H1 (cell line): Measurements from ENCODE around the gene MATN4. TPM values are rescaled to one million over a fixed set of nuclear protein-coding genes. Genes with fewer than 3 reads are reported as not detected.

Experiments
- CTCF ChIA-PET: fragments of 300-600 bp; sonication (Branson Sonifier 250); formaldehyde crosslinking; loops from one replicate; lab custom pipeline; 2021; ENCODE audit not compliant: partially characterized antibody; lab: Charles Lee
- POLR2A ChIA-PET: fragments of 300-600 bp; sonication (Branson Sonifier 250); formaldehyde crosslinking; loops from one replicate; lab custom pipeline; 2021; ENCODE audit warnings: inconsistent platforms; ENCODE audit not compliant: partially characterized antibody; lab: Charles Lee
- DNase-seq, 2 experiments: peaks; one replicate each; pipeline versions ENCODE4 v3.0.0 to v3.0.0-alpha.2; 2010 to 2022; ENCODE audit warnings: low spot score in 2 of 2, low read depth in 1 of 2, mixed read lengths in 1 of 2
- FAIRE-seq: peaks from 2 replicates; lab custom pipeline; 2011; peaks lifted over from hg19 to GRCh38; lab: Jason Lieb, UNC
- H2AFZ ChIP-seq: 2 replicates; pipeline ENCODE4 v1.8.1; 2012; ENCODE audit warnings: low read length, inconsistent platforms
- H2AK5ac ChIP-seq: 2 replicates; pipeline ENCODE4 v1.6.1; 2013; ENCODE audit warnings: low read depth, low read length
- H2BK120ac ChIP-seq: replicated peaks from 2 replicates; pipeline ENCODE3; 2013; ENCODE audit warnings: low read depth, low read length, inconsistent platforms
- H2BK12ac ChIP-seq: 2 replicates; pipeline ENCODE4 v1.6.1; 2013; ENCODE audit warnings: low read depth, low read length
- H2BK15ac ChIP-seq: 2 replicates; pipeline ENCODE4 v1.6.1; 2013; ENCODE audit warnings: low read length
- H2BK20ac ChIP-seq: 2 replicates; pipeline ENCODE4 v1.6.1; 2013; ENCODE audit warnings: low read length
- H2BK5ac ChIP-seq: 2 replicates; pipeline ENCODE4 v1.6.1; 2013; ENCODE audit warnings: low read depth, low read length
- H3K14ac ChIP-seq: 2 replicates; pipeline ENCODE4 v1.6.1; 2013; ENCODE audit warnings: inconsistent platforms; ENCODE audit not compliant: insufficient read length
- H3K18ac ChIP-seq: 2 replicates; pipeline ENCODE4 v1.6.1; 2013; ENCODE audit warnings: low read length; ENCODE audit errors: extremely low read depth
- H3K23ac ChIP-seq: 2 replicates; pipeline ENCODE4 v1.6.1; 2013; ENCODE audit warnings: inconsistent platforms; ENCODE audit not compliant: insufficient read length
- H3K23me2 ChIP-seq: 2 replicates; pipeline ENCODE4 v1.6.1; 2013; ENCODE audit warnings: low read depth, low read length
- H3K27ac ChIP-seq: 2 replicates; pipeline ENCODE4 v1.6.1; 2011; ENCODE audit warnings: low read depth, low read length, inconsistent platforms
- H3K27me3 ChIP-seq, 4 experiments: replicated peaks in 1 of 4; 1 replicate in 1 of 4; 2 replicates in 3 of 4; pipeline versions ENCODE4 v1.6.1 to v1.8.1; 2011 to 2013; ENCODE audit warnings: low read length in 3 of 4, mild to moderate bottlenecking in 3 of 4, inconsistent platforms in 2 of 4, mixed read lengths in 2 of 4, moderate library complexity in 1 of 4; ENCODE audit not compliant: control insufficient read depth in 3 of 4, insufficient read depth in 3 of 4; ENCODE audit errors: extremely low read depth in 1 of 4
- H3K36me3 ChIP-seq, 4 experiments: 2 replicates each; pipeline versions ENCODE4 v1.6.1 to v1.8.1; 2011 to 2013; ENCODE audit warnings: mild to moderate bottlenecking in 4 of 4, low read length in 3 of 4, moderate library complexity in 2 of 4, control low read depth in 1 of 4, inconsistent platforms in 1 of 4; ENCODE audit not compliant: insufficient read depth in 4 of 4, control insufficient read depth in 2 of 4
- H3K4ac ChIP-seq: replicated peaks from 2 replicates; pipeline ENCODE3; 2013; ENCODE audit warnings: low read length, low read depth, mixed read lengths, inconsistent platforms; ENCODE audit not compliant: insufficient read length
- H3K4me1 ChIP-seq, 4 experiments: replicated peaks in 1 of 4; 1 replicate in 1 of 4; 2 replicates in 3 of 4; pipeline versions ENCODE4 v1.6.1 to v1.8.1; 2011 to 2013; ENCODE audit warnings: low read length in 3 of 4, inconsistent platforms in 2 of 4, mixed read lengths in 1 of 4; ENCODE audit not compliant: insufficient read depth in 4 of 4, control insufficient read depth in 3 of 4
- H3K4me2 ChIP-seq, 2 experiments: 2 replicates each; pipeline versions ENCODE4 v1.6.1 to v1.8.1; 2011 to 2013; ENCODE audit warnings: low read depth in 2 of 2, low read length in 2 of 2, control low read depth in 1 of 2, inconsistent platforms in 1 of 2, mild to moderate bottlenecking in 1 of 2; ENCODE audit not compliant: insufficient read depth in 1 of 2
- H3K4me3 ChIP-seq, 4 experiments: fragments of 200-600, 300-600 bp in 1 of 4; sonication (generic), shearing (Covaris generic), sonication (Bioruptor Twin) in 1 of 4; 2 replicates each; pipeline versions ENCODE4 v1.5.1 to v1.8.1; 2011 to 2016; ENCODE audit warnings: low read length in 4 of 4, low read depth in 3 of 4, control low read depth in 2 of 4, inconsistent platforms in 2 of 4, mild to moderate bottlenecking in 2 of 4, mixed read lengths in 1 of 4, moderate library complexity in 1 of 4; ENCODE audit not compliant: insufficient read depth in 2 of 4; ENCODE audit errors: extremely low read depth in 1 of 4
- H3K56ac ChIP-seq: replicated peaks from 2 replicates; pipeline ENCODE3; 2013; ENCODE audit warnings: low read depth, mild to moderate bottlenecking, mixed read lengths, low read length, inconsistent platforms; ENCODE audit not compliant: insufficient read length
- H3K79me1 ChIP-seq: 2 replicates; pipeline ENCODE4 v1.6.1; 2013; ENCODE audit warnings: low read depth, low read length, control low read depth
- H3K79me2 ChIP-seq, 2 experiments: 2 replicates each; pipeline versions ENCODE4 v1.6.1 to v1.8.1; 2012 to 2013; ENCODE audit warnings: low read length in 2 of 2, mild to moderate bottlenecking in 2 of 2, inconsistent platforms in 1 of 2; ENCODE audit not compliant: insufficient read depth in 2 of 2, control insufficient read depth in 1 of 2
- H3K9ac ChIP-seq, 4 experiments: replicated peaks in 1 of 4; 1 replicate in 1 of 4; 2 replicates in 3 of 4; pipeline versions ENCODE4 v1.6.1 to v1.8.1; 2011 to 2013; ENCODE audit warnings: low read depth in 3 of 4, low read length in 3 of 4, control low read depth in 2 of 4, mild to moderate bottlenecking in 2 of 4, moderate library complexity in 2 of 4, inconsistent platforms in 1 of 4; ENCODE audit errors: extremely low read depth in 1 of 4
- H3K9me3 ChIP-seq, 2 experiments: 2 replicates each; pipeline versions ENCODE4 v1.6.1 to v1.8.1; 2012 to 2013; ENCODE audit warnings: mild to moderate bottlenecking in 2 of 2, moderate library complexity in 2 of 2, control low read depth in 1 of 2, inconsistent platforms in 1 of 2, low read depth in 1 of 2, low read length in 1 of 2, mixed read lengths in 1 of 2; ENCODE audit not compliant: insufficient read depth in 2 of 2
- H4K20me1 ChIP-seq, 2 experiments: replicated peaks in 1 of 2; 2 replicates each; pipeline versions ENCODE3 to v1.8.1; 2011 to 2013; ENCODE audit warnings: inconsistent platforms in 2 of 2, low read length in 2 of 2, mild to moderate bottlenecking in 1 of 2; ENCODE audit not compliant: insufficient read depth in 2 of 2, control insufficient read depth in 1 of 2
- H4K5ac ChIP-seq: 2 replicates; pipeline ENCODE4 v1.6.1; 2013; ENCODE audit warnings: low read length, low read depth, mixed read lengths, inconsistent platforms; ENCODE audit not compliant: insufficient read length
- H4K8ac ChIP-seq: 2 replicates; pipeline ENCODE4 v1.8.0; 2013; ENCODE audit warnings: mild to moderate bottlenecking, moderate library complexity, low read length, inconsistent platforms; ENCODE audit not compliant: insufficient read depth; ENCODE audit errors: extremely low read depth
- H4K91ac ChIP-seq: replicated peaks from 2 replicates; pipeline ENCODE3; 2013; ENCODE audit warnings: low read length, mixed read lengths, inconsistent platforms; ENCODE audit not compliant: insufficient read length
- CTBP2 ChIP-seq: IDR thresholded peaks from 2 replicates; pipeline ENCODE4 v1.7.0; 2011; ENCODE audit warnings: borderline replicate concordance, mild to moderate bottlenecking, moderate library complexity, mixed read lengths, low read length; ENCODE audit not compliant: insufficient read depth, insufficient read length
- SAP30 ChIP-seq: fragments of 300-600 bp; sonication (generic); IDR thresholded peaks from 2 replicates; pipeline ENCODE4 v1.7.1; 2012; ENCODE audit warnings: low read length, moderate library complexity, mild to moderate bottlenecking, inconsistent platforms; ENCODE audit not compliant: insufficient read depth, insufficient replicate concordance
- SP2 ChIP-seq: IDR thresholded peaks from 2 replicates; pipeline ENCODE4 v1.6.1; 2012; ENCODE audit warnings: mild to moderate bottlenecking, low read length, inconsistent platforms
- SP4 ChIP-seq: IDR thresholded peaks from 2 replicates; pipeline ENCODE4 v1.6.1; 2012; ENCODE audit warnings: low read length, inconsistent platforms
- TAF1 ChIP-seq: IDR thresholded peaks from 2 replicates; pipeline ENCODE4 v1.6.1; 2011; ENCODE audit warnings: mild to moderate bottlenecking, low read depth, low read length
- TCF12 ChIP-seq: IDR thresholded peaks from 2 replicates; pipeline ENCODE4 v1.6.1; 2011; ENCODE audit warnings: low read depth, mild to moderate bottlenecking, low read length
- WGBS, 2 experiments: shearing (Covaris generic) in 1 of 2; methylation state at CpG; one replicate each; pipeline versions ENCODE4 v1.1.6 to v1.1.7; 2013 to 2015; ENCODE audit warnings: low lambda C conversion rate in 2 of 2, mixed read lengths in 2 of 2, inconsistent platforms in 1 of 2, low coverage in 1 of 2, missing lambda C conversion rate in 1 of 2; ENCODE audit not compliant: insufficient replicate concordance in 2 of 2, insufficient coverage in 1 of 2, insufficient read length in 1 of 2; ENCODE audit errors: extremely low coverage in 1 of 2, missing lambda C conversion rate in 1 of 2; 5-methylcytosine and 5-hydroxymethylcytosine counted together
- polyA plus RNA-seq, 7 experiments: library from polyadenylated mRNA; depleted of rRNA in 3 of 7; stranded (reverse) in 5 of 7; unstranded in 2 of 7; fragments of >200 nt in 5 of 7; fragments of 200-250 nt in 2 of 7; gene quantifications; 1 replicate in 5 of 7; 2 replicates in 1 of 7; 4 replicates in 1 of 7; pipeline versions ENCODE4 v1.2.1 to v1.2.3, GENCODE V29; 2011 to 2013; ENCODE audit warnings: missing spikeins in 2 of 7, mixed read lengths in 2 of 7
- total RNA-seq: library from RNA; stranded (reverse); fragmentation: NEBNext Ultra II Directional; extraction: Animal tissue kit (Norgen Biotek cat#: 25700); gene quantifications from 2 replicates; pipeline ENCODE4 v1.2.1, GENCODE V29; 2021

Gene MATN4
- total and polyA plus RNA-seq, 2 of the 8 experiments (the other 6 are each of a cell fraction or from before 2014, with no cell fraction given), result 2.1 to 4.4 TPM

DNA sequence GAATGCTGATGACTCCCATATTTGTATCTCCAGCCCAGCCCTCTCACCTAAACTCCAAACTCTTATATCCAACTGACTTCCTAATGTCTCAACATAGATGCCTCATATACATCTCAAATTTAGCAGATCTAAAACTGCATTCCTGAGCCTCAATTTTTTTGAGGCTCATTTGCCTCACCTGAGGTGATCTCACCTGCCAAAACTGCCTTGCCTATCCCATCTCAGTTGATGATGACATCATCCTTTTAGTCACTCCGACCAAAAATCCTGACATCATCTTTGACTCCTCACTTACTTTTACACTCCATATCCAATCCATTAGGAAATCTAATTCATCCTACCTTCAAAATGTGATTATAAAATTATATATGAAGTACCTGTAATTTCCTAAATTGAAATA is 28.1 kb downstream of the MATN4 start:
- no peak overlapping the region for H3K27ac ChIP-seq
- FAIRE-seq, result no peak
- no peak overlapping the region for H2BK20ac ChIP-seq
- no peak overlapping the region for H4K5ac ChIP-seq
- no peak overlapping the region for H4K91ac ChIP-seq
- H2BK15ac ChIP-seq, result no peak overlapping the region
- no peak for DNase-seq
- TF ChIP-seq SP4 (no peak), CTBP2 (no peak), TCF12 (no peak), SP2 (no peak), SAP30 (no peak), TAF1 (no peak)
- no peak overlapping the region for H3K56ac ChIP-seq
- no peaks in the 10 kb centered on the region for H3K27me3 ChIP-seq
- H3K14ac ChIP-seq, result no peak overlapping the region
- H4K20me1 ChIP-seq, result no peaks in the 10 kb centered on the region
- no peak overlapping the region for H2AK5ac ChIP-seq
- H2BK5ac ChIP-seq, result no peak overlapping the region
- H3K79me2 ChIP-seq, result no peaks in the 10 kb centered on the region
- ChIA-PET CTCF (interaction anchor here (0.6 to 5.5 kb wide), 2 partner anchors 13 to 1303 kb away, joined by 3 to 49 read pairs; no protein-coding TSS in a partner anchor), POLR2A (interaction anchor here (1.7 kb wide), 1 partner anchor 13 kb away, joined by 5 read pairs; no protein-coding TSS in a partner anchor)
- no peak overlapping the region for H2BK12ac ChIP-seq
- H2AFZ ChIP-seq, result no peak overlapping the region
- no peak overlapping the region for H3K4me2 ChIP-seq
- H3K23me2 ChIP-seq, result peaks cover 4% of the 10 kb centered on the region; the same call in 1 of the 2 replicates
- no peak overlapping the region for H4K8ac ChIP-seq
- H3K4me3 ChIP-seq, result no peak overlapping the region
- no peaks in the 10 kb centered on the region for H3K9me3 ChIP-seq
- H3K18ac ChIP-seq, result no peak overlapping the region
- H3K23ac ChIP-seq, result no peak overlapping the region
- no peaks in the 10 kb centered on the region for H3K4me1 ChIP-seq
- WGBS, 2 experiments, result 94% methylated on average over 1 of the region's 1 CpG; no CpG with 5 or more reads in 1 of the 2 experiments
- H3K36me3 ChIP-seq, result no peaks in the 10 kb centered on the region
- no peak overlapping the region for H3K9ac ChIP-seq
- no peaks in the 10 kb centered on the region for H3K79me1 ChIP-seq
- no peak overlapping the region for H3K4ac ChIP-seq
- H2BK120ac ChIP-seq, result no peak overlapping the region
